Ectodermal cell (in vitro differentiated cells): ENCODE results near the gene SAV1.

ENCODE experiments used
- H3K27ac ChIP-seq: 2 replicates; pipeline ENCODE4 v1.7.0; 2013; ENCODE audit warnings: mild to moderate bottlenecking, low read depth, low read length; ENCODE audit not compliant: insufficient read depth, poor library complexity, severe bottlenecking
- H3K27me3 ChIP-seq: 2 replicates; pipeline ENCODE4 v1.7.0; 2013; ENCODE audit warnings: mild to moderate bottlenecking, low read length; ENCODE audit not compliant: insufficient read depth, control insufficient read depth, poor library complexity, severe bottlenecking
- H3K36me3 ChIP-seq: one replicate; pipeline ENCODE4 v1.7.0; 2013; ENCODE audit warnings: low read length; ENCODE audit not compliant: control insufficient read depth, insufficient read depth
- H3K4me1 ChIP-seq: one replicate; pipeline ENCODE4 v1.7.0; 2013; ENCODE audit warnings: low read length; ENCODE audit not compliant: control insufficient read depth, insufficient read depth
- H3K4me3 ChIP-seq: 2 replicates; pipeline ENCODE4 v1.7.0; 2013; ENCODE audit warnings: low read depth, low read length, control low read depth; ENCODE audit not compliant: insufficient read depth
- H3K9me3 ChIP-seq: 2 replicates; pipeline ENCODE4 v1.7.0; 2013; ENCODE audit warnings: mild to moderate bottlenecking, low read length, moderate library complexity; ENCODE audit not compliant: control insufficient read depth
- WGBS, 2 experiments: methylation state at CpG; one replicate each; pipeline ENCODE4 v1.1.7; 2013; ENCODE audit warnings: missing lambda C conversion rate in 2 of 2; 5-methylcytosine and 5-hydroxymethylcytosine counted together

SAV1 gene

GRCh38 chr14:50678163-50678562 lies 10.1 kb upstream of the SAV1 start:
- 92 to 93% methylated on average over 5 of the region's 5 CpGs for WGBS, 2 experiments
- Histone ChIP-seq H3K9me3 (no peaks in the 10 kb centered on the region), H3K27me3 (no peaks in the 10 kb centered on the region), H3K27ac (no peak overlapping the region), H3K4me1 (no peaks in the 10 kb centered on the region), H3K36me3 (no peaks in the 10 kb centered on the region), H3K4me3 (no peak overlapping the region)

- Histone ChIP-seq H3K27ac (no peak overlapping the region), H3K36me3 (no peaks in the 10 kb centered on the region), H3K4me3 (no peak overlapping the region), H3K9me3 (no peaks in the 10 kb centered on the region), H3K4me1 (no peaks in the 10 kb centered on the region), H3K27me3 (no peaks in the 10 kb centered on the region)
- 63 to 74% methylated on average over 3 of the region's 5 CpGs for WGBS, 2 experiments
Measured at GRCh38 chr14:50677527-50678063, 9.5 kb upstream of the SAV1 start.

GRCh38 chr14:50676814-50677516 lies 8.9 kb upstream of the SAV1 start:
- Histone ChIP-seq H3K4me1 (no peaks in the 10 kb centered on the region), H3K9me3 (no peaks in the 10 kb centered on the region), H3K27me3 (no peaks in the 10 kb centered on the region), H3K36me3 (no peaks in the 10 kb centered on the region), H3K4me3 (no peak overlapping the region), H3K27ac (no peak overlapping the region)
- WGBS, 2 experiments = 86 to 95% methylated on average over 7 of the region's 7 CpGs

GRCh38 chr14:50675597-50675996 lies 7.5 kb upstream of the SAV1 start:
- 94% methylated on average over 2 of the region's 2 CpGs for WGBS, 2 experiments
- H3K27me3 ChIP-seq = no peaks in the 10 kb centered on the region
- no peaks in the 10 kb centered on the region for H3K9me3 ChIP-seq
- no peaks in the 10 kb centered on the region for H3K4me1 ChIP-seq
- no peaks in the 10 kb centered on the region for H3K36me3 ChIP-seq
- H3K4me3 ChIP-seq = no peak overlapping the region
- no peak overlapping the region for H3K27ac ChIP-seq

GRCh38 chr14:50670866-50671256 lies 2.8 kb upstream of the SAV1 start:
- Histone ChIP-seq H3K27ac (no peak overlapping the region), H3K27me3 (no peaks in the 10 kb centered on the region), H3K36me3 (no peaks in the 10 kb centered on the region), H3K9me3 (no peaks in the 10 kb centered on the region), H3K4me1 (peaks cover 19% of the 10 kb centered on the region), H3K4me3 (no peak overlapping the region)
- WGBS, 2 experiments = 90 to 92% methylated on average over 6 of the region's 6 CpGs

- Histone ChIP-seq H3K4me1 (peaks cover 19% of the 10 kb centered on the region), H3K36me3 (no peaks in the 10 kb centered on the region), H3K9me3 (no peaks in the 10 kb centered on the region), H3K27me3 (no peaks in the 10 kb centered on the region), H3K4me3 (no peak overlapping the region), H3K27ac (no peak overlapping the region)
- WGBS, 2 experiments = 73 to 74% methylated on average over 10 of the region's 10 CpGs
Measured at GRCh38 chr14:50670196-50670865, 2.2 kb upstream of the SAV1 start.

GRCh38 chr14:50669441-50669986 lies 1.4 kb upstream of the SAV1 start:
- Histone ChIP-seq H3K4me1 (peaks cover 19% of the 10 kb centered on the region), H3K27ac (no peak overlapping the region), H3K27me3 (no peaks in the 10 kb centered on the region), H3K36me3 (no peaks in the 10 kb centered on the region), H3K4me3 (no peak overlapping the region), H3K9me3 (no peaks in the 10 kb centered on the region)
- WGBS, 2 experiments = 53 to 55% methylated on average over 4 of the region's 4 CpGs

GRCh38 chr14:50668826-50669143 lies 679 bp upstream of the SAV1 start:
- Histone ChIP-seq H3K27me3 (no peaks in the 10 kb centered on the region), H3K27ac (peak overlapping the region; percentile 97), H3K36me3 (no peaks in the 10 kb centered on the region), H3K4me1 (peaks cover 19% of the 10 kb centered on the region), H3K9me3 (no peaks in the 10 kb centered on the region), H3K4me3 (peak overlapping the region; percentile 74)
- 29 to 56% methylated on average over 2 to 4 of the region's 6 CpGs for WGBS, 2 experiments

- Histone ChIP-seq H3K36me3 (no peaks in the 10 kb centered on the region), H3K4me3 (peak overlapping the region; percentile 74), H3K27ac (peak overlapping the region; percentile 97), H3K27me3 (no peaks in the 10 kb centered on the region), H3K4me1 (peaks cover 19% of the 10 kb centered on the region), H3K9me3 (no peaks in the 10 kb centered on the region)
- WGBS, 2 experiments = 0% methylated on average over 25 of the region's 25 CpGs
Measured at GRCh38 chr14:50667684-50667995, 466 bp downstream of the SAV1 start.

GRCh38 chr14:50666772-50667683 lies 1.1 kb downstream of the SAV1 start:
- peak overlapping the region; percentile 97 for H3K27ac ChIP-seq
- no peaks in the 10 kb centered on the region for H3K36me3 ChIP-seq
- peak overlapping the region; percentile 74 for H3K4me3 ChIP-seq
- peaks cover 19% of the 10 kb centered on the region for H3K4me1 ChIP-seq
- no peaks in the 10 kb centered on the region for H3K9me3 ChIP-seq
- H3K27me3 ChIP-seq = no peaks in the 10 kb centered on the region
- 3 to 5% methylated on average over 16 to 19 of the region's 20 CpGs for WGBS, 2 experiments
